Choroid plexus epithelial cell (primary cell): ENCODE measurements around the gene RBM27.
"Not testable (repeated sequence)": the region's sequence is repeated elsewhere in the genome, so short reads cannot be mapped to it uniquely, and the experiment has no call there.

Experiments used
- DNase-seq: peaks from one replicate; pipeline ENCODE4 v3.0.0-alpha.2; 2010; ENCODE audit warnings: low read depth
- H3K4me3 ChIP-seq: 2 replicates; pipeline ENCODE4 v1.5.1; 2011; ENCODE audit warnings: low read depth, mild to moderate bottlenecking, control low read depth, low read length, moderate library complexity
- TF ChIP-seq, protein P1 (sequence below): conservative IDR thresholded peaks from 2 replicates; pipeline ENCODE4 v1.5.1; 2011; ENCODE audit warnings: low read depth, mild to moderate bottlenecking, control low read depth, inconsistent platforms, low read length, moderate library complexity

The RBM27 gene

DNA sequence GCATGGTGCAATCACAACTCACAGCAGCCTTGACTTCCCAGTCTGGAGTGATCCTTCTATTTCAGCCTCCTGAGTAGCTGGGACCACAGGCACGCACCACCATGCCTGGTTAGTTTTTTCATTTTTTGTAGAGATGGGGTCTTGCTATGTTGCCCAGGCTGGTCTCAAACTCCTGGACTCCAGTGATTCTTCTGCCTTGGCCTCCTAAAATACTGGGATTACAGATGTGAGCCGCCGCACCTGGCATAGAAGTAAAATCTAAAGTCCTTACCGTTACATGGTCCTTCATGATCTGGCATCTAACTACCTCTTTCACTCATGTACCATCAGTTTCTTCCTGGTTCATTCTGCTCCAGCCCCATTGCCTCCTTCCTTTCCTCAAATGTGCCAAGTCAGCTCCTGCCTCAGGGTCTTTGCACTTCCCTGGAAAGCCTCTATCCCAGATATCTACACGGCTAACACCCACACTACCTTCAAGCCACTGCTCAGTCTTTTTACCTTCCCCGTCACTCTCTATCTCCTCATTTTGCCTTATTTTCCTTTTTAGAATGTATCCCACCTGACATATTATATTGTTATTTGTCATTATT lies 6.9 kb upstream of the RBM27 start:
- H3K4me3 ChIP-seq: no peak overlapping the region
- no peak for DNase-seq
- TF ChIP-seq, protein P1, sequence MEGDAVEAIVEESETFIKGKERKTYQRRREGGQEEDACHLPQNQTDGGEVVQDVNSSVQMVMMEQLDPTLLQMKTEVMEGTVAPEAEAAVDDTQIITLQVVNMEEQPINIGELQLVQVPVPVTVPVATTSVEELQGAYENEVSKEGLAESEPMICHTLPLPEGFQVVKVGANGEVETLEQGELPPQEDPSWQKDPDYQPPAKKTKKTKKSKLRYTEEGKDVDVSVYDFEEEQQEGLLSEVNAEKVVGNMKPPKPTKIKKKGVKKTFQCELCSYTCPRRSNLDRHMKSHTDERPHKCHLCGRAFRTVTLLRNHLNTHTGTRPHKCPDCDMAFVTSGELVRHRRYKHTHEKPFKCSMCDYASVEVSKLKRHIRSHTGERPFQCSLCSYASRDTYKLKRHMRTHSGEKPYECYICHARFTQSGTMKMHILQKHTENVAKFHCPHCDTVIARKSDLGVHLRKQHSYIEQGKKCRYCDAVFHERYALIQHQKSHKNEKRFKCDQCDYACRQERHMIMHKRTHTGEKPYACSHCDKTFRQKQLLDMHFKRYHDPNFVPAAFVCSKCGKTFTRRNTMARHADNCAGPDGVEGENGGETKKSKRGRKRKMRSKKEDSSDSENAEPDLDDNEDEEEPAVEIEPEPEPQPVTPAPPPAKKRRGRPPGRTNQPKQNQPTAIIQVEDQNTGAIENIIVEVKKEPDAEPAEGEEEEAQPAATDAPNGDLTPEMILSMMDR: no peak

DNA sequence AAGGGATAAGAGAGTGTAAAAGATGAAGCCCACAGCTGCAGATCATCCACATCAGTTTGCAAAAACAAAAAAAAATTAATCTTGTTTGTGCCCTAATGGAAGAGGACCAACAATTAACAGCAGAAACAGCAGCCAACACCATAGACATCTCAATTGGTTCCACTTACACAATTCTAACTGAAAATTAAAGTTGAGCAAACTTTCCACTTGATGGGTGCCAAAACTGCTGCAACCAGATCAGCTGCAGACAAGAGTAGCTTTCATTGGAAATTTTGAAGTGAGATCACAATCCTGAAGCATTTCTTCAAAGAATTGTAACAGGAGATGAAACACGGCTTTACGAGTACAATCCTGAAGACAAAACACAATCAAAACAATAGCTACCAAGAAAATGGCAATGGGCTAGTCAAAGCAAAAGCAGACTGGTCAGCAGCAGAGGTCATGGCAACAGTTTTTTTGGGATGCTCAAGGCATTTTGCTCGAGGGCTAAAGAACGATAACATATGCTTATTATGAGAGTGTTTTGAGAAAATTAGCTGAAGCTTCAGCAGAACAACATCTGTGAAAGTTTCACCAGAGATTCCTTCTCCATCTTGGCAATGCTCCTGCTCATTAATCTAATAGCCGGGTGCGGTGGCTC lies 4.1 kb upstream of the RBM27 start:
- no peak overlapping the region for H3K4me3 ChIP-seq
- TF ChIP-seq, protein P1: no peak
- DNase-seq: no peak

DNA sequence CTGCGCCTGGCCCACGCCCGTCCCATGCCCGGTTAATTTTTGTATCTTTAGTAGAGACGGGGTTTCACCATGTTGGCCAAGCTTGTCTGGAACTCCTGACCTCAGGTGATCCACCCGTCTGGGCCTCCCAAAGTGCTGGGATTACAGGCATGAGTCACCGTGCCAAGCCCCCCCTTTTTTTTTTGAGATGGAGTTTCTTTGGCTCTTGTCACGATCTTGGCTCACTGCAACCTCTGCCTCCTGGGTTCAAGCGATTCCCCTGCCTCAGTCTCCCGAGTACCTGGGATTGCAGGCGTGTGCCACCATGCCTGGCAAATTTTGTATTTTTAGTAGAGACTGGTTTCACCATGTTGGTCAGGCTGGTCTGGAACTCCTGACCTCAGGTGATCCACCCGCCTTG lies 1.6 kb upstream of the RBM27 start:
- not testable (repeated sequence) for H3K4me3 ChIP-seq, DNase-seq

DNA sequence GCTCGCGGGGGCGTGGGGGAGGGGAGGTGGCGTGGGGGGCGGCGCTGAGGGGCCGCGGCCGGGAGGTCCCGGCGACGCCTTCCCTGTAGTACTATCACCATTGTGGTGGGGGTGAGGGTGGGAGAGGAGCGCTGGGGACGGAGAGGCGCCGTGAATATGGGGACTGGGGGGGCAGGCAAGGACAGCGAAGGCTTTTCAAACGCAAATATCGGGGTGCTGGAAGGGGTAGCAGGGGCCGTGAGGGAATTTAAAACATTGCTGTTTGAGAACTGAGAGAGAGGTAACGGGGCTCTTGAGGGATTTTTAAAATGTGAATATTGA lies 427 bp downstream of the RBM27 start:
- no peak for DNase-seq
- peak overlapping the region; percentile 93 for H3K4me3 ChIP-seq
- TF ChIP-seq, protein P1: no peak

DNA sequence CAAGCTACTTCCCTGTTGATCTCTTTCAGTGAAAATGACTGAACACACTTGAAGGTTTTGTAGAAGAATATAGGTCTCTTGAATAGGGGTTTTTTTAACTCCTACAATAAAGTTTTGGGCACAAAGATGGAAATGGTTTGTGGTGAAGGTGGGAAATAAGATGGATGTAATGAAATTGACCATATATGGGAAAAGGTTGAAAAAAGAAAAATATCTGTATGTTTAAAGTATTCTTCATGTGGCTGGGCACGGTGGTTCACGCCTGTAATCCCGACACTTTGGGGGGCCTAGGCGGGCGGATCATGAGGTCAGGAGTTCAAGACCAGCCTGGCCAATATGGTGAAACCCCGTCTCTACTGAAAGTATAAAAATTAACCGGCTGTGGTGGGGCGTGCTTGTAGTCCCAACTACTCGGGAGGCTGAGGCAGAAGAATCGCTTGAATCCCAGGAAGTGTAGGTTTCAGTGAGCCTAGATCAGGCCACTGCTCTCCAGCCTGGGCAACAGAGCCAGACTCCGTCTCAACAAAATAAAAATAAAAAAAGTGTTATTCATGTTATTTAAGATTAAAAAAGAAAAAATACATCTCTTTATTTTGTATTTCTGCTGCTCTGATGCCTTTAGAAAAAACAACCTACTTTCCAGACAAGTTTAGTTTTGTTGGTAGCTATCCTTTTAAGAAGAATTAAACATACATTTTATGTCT lies 2.2 kb downstream of the RBM27 start:
- DNase-seq: no peak
- TF ChIP-seq, protein P1: no peak
- H3K4me3 ChIP-seq: no peak overlapping the region

DNA sequence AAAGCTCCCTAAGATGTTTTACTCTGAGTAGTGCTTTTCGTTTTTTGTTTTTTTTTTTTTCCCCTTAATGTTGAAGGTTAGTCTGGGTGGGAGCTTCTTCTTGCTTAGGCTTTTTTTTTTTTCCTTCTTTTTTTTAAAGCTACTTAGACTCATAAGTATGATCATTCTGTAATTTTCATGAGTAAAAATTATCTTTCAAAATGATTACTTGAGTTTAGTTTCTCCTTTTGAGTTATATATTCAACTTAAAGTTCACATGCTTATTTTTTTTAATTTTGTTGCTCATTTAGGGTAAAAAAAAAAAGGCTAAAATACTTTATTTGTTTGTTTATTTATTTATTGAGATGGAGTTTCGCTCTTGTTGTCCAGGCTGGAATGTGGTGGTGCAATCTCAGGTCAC lies 2.9 kb downstream of the RBM27 start:
- TF ChIP-seq, protein P1: no peak
- no peak for DNase-seq
- H3K4me3 ChIP-seq: no peak overlapping the region

DNA sequence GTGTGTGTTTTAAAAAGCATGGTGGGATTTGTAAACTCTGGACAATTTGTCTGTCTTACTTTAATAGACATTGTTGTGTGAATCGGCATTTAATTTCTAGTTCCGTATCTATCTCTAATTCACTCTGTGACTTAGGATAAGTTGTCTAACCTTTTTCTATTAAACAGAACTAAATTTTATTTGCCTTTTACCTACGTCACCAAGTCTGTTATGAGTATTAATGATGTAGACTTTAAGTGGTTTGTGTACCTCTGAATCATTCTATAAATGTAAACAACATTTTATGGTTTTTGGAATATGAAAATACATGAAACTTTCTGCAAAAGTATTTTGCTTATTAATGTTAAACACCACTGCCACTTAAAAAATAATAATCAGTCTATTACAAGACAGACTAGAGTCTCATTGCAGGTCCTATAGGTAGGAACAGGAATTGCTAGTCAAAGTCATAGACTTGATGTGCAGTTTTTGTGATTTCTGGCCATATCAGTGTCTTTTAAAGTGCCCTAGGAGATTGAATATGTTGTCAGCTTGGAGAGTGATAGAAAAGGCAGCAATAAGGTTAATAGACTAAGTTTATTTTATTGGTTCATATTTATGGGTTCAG lies 5.6 kb downstream of the RBM27 start:
- TF ChIP-seq, protein P1: peak; percentile 27
- DNase-seq: no peak
- no peak overlapping the region for H3K4me3 ChIP-seq
